Measurements from ENCODE around the gene WDR7.

The WDR7 gene

GRCh38 chr18:56741685-56742084 lies 90.5 kb downstream of the WDR7 start:
- Histone ChIP-seq H3K36me3 (ENCODE audit: control insufficient read depth, insufficient read depth, low read length) (no peaks in the 10 kb centered on the region), H3K9me3 (ENCODE audit: control insufficient read depth, low read length) (no peaks in the 10 kb centered on the region), H3K79me2 (no peaks in the 10 kb centered on the region), H3K4me1 (no peaks in the 10 kb centered on the region), H2AFZ (no peak overlapping the region), H3K27ac (no peak overlapping the region), H3K27me3 (ENCODE audit: control insufficient read depth, insufficient read depth, low read length) (no peaks in the 10 kb centered on the region), H3K9ac (no peak overlapping the region), H3K4me3 (ENCODE audit: low read depth, low read length) (no peak overlapping the region), H3K4me2 (ENCODE audit: low read length) (no peak overlapping the region)
- no peak for TF ChIP-seq CTCF (IDR thresholded peaks at IDR 0.05)

GRCh38 chr18:56743115-56743514 lies 92.0 kb downstream of the WDR7 start:
- TF ChIP-seq CTCF (IDR thresholded peaks at IDR 0.05) = no peak
- Histone ChIP-seq H3K4me2 (ENCODE audit: low read length) (no peak overlapping the region), H3K9ac (no peak overlapping the region), H3K27me3 (ENCODE audit: control insufficient read depth, insufficient read depth, low read length) (no peaks in the 10 kb centered on the region), H3K36me3 (ENCODE audit: control insufficient read depth, insufficient read depth, low read length) (no peaks in the 10 kb centered on the region), H3K79me2 (no peaks in the 10 kb centered on the region), H3K9me3 (ENCODE audit: control insufficient read depth, low read length) (no peaks in the 10 kb centered on the region), H3K4me3 (ENCODE audit: low read depth, low read length) (no peak overlapping the region), H3K27ac (no peak overlapping the region), H3K4me1 (no peaks in the 10 kb centered on the region), H2AFZ (no peak overlapping the region)

DNA sequence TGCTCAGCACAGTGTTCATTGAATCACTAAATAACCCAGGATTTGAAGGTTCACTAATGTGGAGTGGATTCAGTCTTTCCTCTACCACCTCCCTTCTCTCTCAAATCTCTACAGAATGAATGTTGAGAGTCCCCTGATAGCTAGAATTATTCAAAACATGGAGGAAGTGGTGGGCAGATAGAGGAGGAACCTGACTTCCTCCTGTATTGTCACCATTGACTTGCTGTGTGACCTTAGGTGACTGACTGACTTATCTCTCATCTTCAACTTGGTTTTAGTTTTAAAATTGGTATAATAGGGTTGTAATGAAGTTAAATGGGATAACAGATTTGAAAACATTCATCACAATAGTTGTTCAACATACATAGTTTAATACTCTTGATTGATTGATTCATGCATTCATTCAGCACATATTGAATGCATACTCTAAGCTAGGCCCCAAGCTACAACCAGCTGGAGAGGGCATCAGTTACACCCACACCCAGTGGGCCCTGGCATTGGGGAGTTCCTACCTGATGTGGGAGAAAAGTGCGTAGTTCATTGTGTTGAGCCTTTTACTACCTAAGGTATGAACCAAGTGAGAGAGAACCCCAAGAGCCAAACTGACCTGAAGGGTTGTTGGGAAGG lies 96.0 kb downstream of the WDR7 start:
- no peak overlapping the region for H3K4me2 ChIP-seq (ENCODE audit: low read length)
- H3K27ac ChIP-seq = no peak overlapping the region
- H3K9me3 ChIP-seq (ENCODE audit: control insufficient read depth, low read length) = no peaks in the 10 kb centered on the region
- no peaks in the 10 kb centered on the region for H3K27me3 ChIP-seq (ENCODE audit: control insufficient read depth, insufficient read depth, low read length)
- no peak overlapping the region for H2AFZ ChIP-seq
- no peak overlapping the region for H3K9ac ChIP-seq
- no peaks in the 10 kb centered on the region for H3K79me2 ChIP-seq
- H3K4me3 ChIP-seq (ENCODE audit: low read depth, low read length) = no peak overlapping the region
- TF ChIP-seq CTCF (IDR thresholded peaks at IDR 0.05) = no peak
- no peaks in the 10 kb centered on the region for H3K4me1 ChIP-seq
- H3K36me3 ChIP-seq (ENCODE audit: control insufficient read depth, insufficient read depth, low read length) = no peaks in the 10 kb centered on the region

DNA sequence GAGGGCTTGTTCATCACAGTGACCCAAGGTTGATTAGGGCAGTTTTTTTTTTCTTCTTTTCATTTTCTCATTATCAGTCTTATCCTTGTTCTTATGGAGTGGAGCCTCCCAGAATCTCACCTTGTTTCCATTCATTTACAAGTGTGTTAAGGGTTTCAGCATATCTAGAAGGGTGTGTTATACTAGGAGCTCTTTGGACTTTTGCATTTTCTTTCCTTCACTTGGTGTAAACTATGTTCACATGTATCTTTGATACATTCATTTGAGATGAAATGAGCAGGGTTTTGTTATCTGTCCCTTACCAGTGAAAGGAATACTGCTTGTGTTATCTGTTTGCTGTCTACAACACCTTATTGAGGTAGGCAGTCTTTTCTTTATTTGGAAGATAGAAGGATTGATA lies 96.7 kb downstream of the WDR7 start:
- no peak for TF ChIP-seq CTCF (IDR thresholded peaks at IDR 0.05)
- H2AFZ ChIP-seq = no peak overlapping the region
- H3K36me3 ChIP-seq (ENCODE audit: control insufficient read depth, insufficient read depth, low read length) = no peaks in the 10 kb centered on the region
- H3K9ac ChIP-seq = no peak overlapping the region
- no peaks in the 10 kb centered on the region for H3K4me1 ChIP-seq
- no peaks in the 10 kb centered on the region for H3K27me3 ChIP-seq (ENCODE audit: control insufficient read depth, insufficient read depth, low read length)
- no peaks in the 10 kb centered on the region for H3K79me2 ChIP-seq
- no peak overlapping the region for H3K4me2 ChIP-seq (ENCODE audit: low read length)
- H3K9me3 ChIP-seq (ENCODE audit: control insufficient read depth, low read length) = no peaks in the 10 kb centered on the region
- H3K27ac ChIP-seq = no peak overlapping the region
- no peak overlapping the region for H3K4me3 ChIP-seq (ENCODE audit: low read depth, low read length)

GRCh38 chr18:56748698-56749268 lies 97.6 kb downstream of the WDR7 start:
- Histone ChIP-seq H3K9ac (no peak overlapping the region), H3K4me1 (no peaks in the 10 kb centered on the region), H3K4me2 (ENCODE audit: low read length) (no peak overlapping the region), H3K4me3 (ENCODE audit: low read depth, low read length) (no peak overlapping the region), H3K36me3 (ENCODE audit: control insufficient read depth, insufficient read depth, low read length) (no peaks in the 10 kb centered on the region), H2AFZ (no peak overlapping the region), H3K9me3 (ENCODE audit: control insufficient read depth, low read length) (no peaks in the 10 kb centered on the region), H3K79me2 (no peaks in the 10 kb centered on the region), H3K27me3 (ENCODE audit: control insufficient read depth, insufficient read depth, low read length) (no peaks in the 10 kb centered on the region), H3K27ac (no peak overlapping the region)
- TF ChIP-seq CTCF (IDR thresholded peaks at IDR 0.05) = peak; percentile 53

Data from parathyroid adenoma (tissue), 2 donors.